Measurements from ENCODE around the gene LRRC59. TPM values are rescaled to one million over a fixed set of nuclear protein-coding genes. Genes with fewer than 3 reads are reported as not detected.

The LRRC59 gene
- total RNA-seq, 1 donor from 2014 or later: 56.8 TPM

DNA sequence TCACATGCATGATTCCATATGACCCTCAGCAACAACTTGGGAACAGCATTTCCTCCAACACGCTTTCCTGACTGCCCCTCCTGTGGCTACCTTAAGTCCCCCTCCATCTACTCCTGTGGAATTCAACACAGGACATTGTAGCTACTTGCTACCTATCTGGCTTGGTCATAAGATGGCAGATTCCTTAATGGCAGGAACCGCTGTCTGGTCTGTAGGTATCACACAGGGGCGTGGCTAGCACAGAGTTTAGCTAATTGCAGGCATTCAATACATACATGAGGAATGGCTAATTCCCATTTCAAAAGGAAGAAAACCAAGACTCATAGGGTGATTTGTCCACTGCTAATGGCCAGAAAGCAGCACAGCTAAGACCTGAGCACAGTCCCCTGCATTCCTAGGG lies 8.6 kb downstream of the LRRC59 start:
- no peak for DNase-seq (ENCODE audit: low spot score)

DNA sequence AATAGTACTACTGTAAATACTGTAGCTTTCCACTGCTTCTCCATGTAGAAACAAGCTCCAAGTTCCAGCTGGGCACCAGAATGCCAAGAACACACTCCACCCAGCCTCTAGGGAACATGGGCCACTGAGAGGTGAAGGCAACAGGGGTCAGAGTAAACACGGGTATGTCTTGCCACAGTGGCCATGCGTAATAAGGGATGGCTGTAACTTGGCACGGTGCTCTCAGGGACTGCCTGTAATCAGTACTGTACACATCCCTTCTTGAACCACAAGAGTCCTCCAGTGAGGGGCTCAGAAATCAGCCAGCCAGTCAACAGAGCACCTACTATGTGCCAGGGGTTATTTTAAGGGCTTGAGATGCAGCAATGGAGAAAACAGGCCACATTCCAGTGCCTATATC lies 10.8 kb downstream of the LRRC59 start:
- DNase-seq (ENCODE audit: low spot score): no peak

DNA sequence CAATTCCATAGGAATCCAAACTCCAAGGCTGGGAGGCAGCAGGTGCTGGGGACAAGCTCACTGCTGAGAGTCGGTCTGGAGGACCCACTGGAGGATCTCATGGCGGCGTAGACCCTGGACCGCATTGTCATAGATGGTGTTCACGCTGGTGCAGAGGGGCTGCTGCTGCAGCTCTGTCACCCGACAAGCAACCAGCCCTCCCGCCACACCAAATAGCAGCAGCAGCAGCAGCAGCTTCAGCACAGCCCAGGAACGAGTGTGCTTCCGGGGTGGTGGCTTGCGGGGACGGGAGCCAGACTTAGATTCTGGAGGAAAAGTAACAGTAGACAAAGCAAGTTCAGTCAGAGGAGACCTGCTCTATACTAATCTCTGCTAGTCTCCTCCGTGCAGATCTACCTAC lies 14.4 kb downstream of the LRRC59 start:
- DNase-seq (ENCODE audit: low spot score): no peak

DNA sequence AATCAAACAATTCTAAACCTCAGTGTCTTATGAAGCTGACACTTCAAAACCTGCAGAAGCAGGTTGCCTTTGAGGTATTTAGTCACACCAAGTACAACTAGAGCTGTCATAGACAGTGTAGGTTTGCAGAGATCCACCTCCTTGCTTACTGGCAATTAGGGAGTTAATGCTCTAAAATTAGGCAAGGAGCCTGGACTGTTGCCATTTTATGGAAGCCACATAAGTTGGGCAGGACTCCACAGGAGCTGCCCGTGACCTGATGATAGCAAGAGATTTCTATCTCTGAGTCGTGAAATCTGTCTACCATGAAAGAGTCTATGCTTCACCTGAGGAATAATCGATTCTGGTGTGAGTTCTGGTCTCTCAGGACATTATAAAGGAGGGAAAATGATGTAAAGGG lies 15.4 kb downstream of the LRRC59 start:
- DNase-seq (ENCODE audit: low spot score): no peak

DNA sequence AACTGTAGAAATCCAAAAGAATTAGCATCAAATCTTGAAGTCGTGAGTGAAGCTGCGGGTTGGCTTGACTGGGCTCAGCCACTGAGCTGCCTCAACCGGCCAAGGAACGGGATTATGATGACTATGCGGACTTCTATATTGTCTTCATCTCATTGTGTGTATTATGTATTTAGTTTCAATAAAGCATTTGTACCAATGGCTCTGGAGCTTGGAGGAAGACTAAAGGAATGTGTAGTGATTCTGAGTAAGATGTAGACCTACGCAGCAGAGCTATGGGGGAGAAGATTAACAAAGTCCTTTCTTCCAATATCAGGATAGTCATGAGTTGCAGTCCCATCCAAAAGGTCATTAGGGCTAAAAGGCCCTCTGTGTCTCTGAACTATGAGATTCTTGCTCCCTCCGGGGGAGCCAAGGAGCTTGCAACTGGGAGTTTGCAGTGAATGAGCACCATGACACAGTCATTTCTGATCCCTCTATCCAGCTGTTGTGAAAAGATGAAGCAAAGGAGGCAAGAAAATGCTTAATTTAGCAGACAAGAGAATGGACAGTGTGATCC lies 16.0 kb downstream of the LRRC59 start:
- DNase-seq (ENCODE audit: low spot score): no peak

DNA sequence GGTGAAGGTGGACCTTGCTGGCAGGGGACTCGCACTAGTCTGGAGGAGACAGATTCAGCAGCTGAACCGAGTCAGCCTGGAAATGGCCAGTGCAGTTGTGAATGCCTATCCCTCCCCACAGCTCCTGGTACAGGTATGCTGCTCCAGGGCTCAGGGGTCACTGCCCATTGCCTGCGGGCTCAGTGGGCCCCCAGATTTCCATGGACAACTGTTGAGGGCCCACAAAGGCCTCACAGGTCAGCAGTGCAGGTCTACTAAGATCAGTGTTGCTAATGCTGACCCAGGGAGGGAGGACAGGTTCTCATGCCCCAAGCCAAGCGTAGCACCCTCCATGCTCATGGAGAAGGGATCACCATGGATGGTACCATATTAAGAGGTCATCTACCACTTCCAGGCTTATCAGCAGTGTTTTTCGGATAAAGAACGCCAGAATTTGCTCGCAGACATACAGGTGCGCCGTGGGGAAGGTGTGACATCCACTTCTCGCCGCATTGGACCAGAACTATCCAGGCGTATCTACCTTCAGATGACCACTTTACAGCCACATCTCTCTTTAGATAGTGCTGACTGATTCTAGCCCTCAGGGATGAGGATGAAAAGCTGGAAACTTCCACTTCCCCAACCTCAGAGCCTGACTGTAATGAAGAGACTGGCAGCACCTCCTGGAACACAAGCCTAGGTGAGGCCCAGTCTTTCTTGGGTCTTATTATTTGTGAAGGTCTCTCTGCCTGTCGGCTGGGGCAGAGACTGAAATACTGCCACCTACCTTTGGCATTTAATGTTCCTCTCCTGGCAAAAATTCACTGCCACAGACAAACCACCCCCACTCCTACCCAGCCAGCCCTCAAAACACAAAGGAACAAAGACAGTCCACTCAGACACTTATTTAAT lies 16.7 kb downstream of the LRRC59 start:
- DNase-seq (ENCODE audit: low spot score): no peak

DNA sequence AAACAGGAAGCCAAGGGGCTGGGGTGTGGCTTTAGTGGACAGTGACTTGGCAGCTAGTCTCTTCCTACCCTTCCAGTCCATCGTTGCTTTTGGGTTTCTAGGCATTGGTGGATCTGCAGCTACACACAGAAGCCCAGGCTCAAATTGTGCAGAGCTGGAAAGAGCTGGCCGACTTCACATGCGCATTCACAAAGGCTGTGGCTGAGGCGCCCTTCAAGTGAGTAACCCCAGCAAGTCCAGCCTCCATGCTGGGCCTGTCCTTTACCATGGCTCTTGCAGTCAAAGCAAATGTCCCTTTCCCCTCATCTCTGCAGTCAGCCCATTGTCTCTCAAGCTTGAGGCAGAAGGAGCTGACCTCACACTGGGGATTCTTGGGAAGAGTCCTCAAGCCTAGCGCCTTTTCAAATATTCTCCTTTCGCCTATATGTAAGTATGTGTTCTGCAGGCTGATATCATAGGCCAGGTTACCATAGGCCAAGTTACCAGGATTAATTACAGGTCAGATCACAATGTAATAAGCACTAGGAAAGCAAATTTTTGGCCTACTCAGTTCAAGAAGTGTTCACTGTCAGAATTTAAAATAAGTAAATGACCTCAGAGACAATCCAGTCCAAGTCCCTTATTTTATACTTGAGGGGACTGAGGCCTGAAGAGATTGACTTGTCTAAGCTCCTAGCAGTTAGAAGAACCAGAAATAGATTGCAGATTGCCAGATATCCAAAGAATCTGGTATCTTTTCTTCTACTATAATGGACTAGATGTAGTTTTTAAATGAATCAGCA lies 17.8 kb downstream of the LRRC59 start:
- no peak for DNase-seq (ENCODE audit: low spot score)

DNA sequence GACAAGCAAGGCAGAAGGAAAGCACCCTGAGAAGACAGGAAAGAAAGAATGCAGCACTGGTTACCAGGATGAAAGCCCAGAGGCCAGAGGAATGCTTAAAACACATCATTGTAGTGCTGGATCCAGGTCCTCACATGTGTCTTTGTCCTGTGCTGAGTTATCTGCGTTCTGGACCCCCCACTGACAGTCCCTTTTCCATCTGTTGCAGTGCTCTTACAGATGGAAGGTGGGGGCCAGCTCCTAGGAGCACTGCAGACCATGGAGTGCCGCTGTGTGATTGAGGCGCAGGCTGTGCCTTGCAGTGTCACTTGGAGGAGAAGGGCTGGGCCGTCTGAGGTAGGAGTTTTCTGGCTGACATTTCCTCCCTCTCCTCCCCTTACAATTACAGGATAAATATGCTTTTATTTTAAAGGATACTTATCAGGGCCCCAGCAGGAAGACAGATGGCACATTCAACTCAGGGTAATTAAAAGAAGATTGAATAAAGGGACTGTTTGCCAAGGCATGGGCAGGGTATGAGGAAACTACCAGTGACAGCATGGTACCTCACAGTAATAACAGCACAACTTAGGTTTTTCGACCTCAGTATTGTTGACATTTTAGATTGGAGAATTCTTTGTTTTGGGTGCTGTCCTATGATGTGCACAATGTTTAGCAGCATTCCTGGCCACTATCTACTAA lies 21.3 kb downstream of the LRRC59 start:
- DNase-seq (ENCODE audit: low spot score): no peak

DNA sequence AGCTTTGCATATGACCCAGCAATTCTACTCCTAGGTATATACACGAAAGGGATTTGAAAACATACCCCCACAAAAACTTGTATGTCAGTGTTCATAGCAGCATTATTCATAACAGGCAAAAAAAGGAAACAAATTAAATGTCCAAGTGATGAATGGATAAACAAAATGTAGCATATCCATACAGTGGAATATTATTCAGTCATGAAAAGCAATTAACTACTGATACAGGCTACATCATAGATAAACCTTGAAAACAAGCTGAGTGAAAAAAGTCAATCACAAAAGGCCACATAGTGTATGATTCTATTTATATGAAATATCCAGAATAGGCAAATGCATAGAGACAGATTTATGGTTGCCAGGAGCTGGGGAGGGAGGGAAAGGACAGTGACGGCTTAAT lies 23.6 kb downstream of the LRRC59 start:
- DNase-seq (ENCODE audit: low spot score): no peak

DNA sequence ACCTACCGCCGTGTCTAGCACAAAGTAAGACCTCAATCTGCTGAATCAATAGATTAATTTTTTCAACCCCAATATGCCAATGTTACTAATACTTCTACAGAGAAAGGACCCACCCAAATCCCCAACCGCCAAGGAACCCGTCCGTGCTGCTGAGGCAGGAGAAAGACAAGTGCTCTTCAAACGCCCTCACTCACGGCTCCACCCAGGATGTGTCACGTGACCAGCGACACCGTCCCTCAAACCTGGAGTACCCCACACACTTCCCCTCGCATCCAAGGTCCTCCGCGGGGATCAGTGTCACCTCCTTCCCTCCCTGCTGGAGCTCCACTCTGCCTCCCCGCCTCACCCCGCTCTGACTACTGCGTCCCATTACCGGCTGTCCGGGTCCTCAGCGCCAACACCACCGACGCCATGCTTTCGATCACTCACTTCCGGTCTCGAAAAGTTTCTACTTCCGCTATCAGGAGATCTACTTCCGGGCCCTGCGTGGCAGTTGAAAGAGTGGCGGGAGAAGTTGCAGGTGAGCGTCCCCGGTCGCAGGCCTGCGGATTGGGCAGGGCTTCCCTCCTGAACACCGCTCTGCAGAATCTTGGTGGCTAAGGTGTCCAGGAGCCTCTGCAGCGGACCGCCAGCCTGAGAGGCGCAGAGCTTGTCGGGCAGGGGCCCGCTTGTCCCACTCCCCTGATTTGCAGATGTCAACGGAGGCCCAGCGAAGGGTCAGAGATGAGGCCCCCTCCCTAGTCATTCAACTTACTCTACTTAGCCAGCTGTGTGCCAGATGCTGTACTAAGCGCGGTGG lies 24.4 kb downstream of the LRRC59 start, which contains the start of the genes EME1 and MRPL27:
Gene EME1 (plus strand): TSS at position 472 of the 799 bp plus-strand sequence. CDS start 1,980 bp downstream, outside the sequence.
Gene MRPL27 (minus strand): TSS at position 427 of the 799 bp plus-strand sequence. CDS start 14 bp downstream, at position 413.
- peak; percentile 95 for DNase-seq (ENCODE audit: low spot score)

DNA sequence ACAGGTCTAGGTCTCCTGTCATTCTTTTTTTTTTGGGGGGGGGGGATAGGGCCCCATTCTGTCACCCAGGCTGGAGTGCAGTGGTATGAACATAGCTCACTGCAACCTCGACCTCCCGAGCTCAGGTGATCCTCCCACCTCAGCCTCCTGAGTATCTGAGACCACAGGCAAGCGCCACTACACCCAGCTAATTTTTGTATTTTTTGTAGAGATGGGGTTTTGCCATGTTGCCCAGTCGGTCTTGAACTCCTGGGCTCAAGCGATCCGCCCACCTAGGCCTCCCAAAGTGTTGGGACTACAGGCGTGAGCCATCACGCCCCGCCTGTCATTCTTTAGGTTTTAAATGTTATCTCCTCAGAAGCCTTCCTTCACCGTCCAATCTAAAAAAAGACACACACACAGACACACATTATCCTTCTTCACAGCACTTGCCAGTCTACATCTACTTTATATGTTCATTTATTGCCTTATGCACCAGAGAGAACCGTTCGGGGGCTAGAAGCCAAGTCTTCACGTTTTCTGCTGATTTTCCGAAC lies 25.0 kb downstream of the LRRC59 start:
- DNase-seq (ENCODE audit: low spot score): no peak

DNA sequence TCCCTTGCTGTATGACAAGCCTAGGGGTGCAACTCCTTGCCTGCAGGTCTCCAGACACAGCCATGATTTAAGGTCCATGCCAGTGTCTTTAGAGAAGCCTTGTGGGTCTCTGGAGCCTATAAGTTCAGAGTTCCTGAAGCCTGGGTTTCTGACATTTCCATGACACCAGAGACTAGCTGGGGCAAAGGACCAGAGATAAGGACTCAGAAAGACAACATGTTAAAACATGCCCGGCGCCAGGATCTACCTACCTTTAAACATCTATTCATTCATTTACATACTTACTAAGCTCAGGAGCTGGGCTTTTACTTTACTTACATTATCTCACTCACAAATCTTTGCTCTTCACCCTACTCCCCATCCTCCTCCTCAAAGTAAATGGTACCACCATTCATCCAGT lies 25.8 kb downstream of the LRRC59 start:
- DNase-seq (ENCODE audit: low spot score): no peak

DNA sequence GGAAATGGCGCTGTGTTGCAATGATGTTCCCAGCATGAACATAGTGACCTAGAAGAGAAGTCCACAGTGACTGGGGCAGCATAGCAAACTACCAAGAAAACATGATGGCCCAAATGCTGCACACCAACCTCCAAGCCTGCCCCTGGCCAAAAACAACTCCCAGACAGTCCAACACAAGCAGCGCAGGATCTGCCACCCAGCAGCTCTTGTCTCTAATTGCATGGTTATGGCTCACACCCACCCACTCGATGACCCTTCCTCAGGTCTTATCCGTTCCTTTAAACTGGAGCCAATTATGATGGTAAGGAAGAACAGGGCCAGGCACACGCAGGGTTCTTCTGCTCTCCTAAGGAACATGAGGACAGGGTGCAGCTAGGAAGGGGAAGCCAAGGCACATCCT lies 27.3 kb downstream of the LRRC59 start:
- no peak for DNase-seq (ENCODE audit: low spot score)

DNA sequence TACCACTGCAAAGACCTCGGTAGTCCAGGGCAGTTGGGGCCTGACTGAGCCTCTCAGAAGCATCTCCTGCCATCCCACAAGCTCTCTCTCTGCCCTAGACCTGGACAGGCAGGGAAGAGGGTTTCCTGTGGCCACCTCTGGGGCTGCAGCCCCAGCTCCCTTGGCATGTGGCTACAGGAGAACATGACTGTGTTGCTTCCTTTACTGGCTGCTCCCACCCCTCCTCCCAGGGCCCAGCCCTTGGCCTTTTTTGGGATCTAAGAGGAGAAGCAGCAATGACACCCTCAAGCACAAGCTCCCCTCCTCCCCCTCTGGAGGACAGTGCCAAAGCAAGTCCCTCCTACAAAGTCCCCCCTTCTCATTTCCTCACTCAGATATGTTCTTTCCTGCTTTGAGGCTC lies 29.9 kb downstream of the LRRC59 start:
- no peak for DNase-seq (ENCODE audit: low spot score)

DNA sequence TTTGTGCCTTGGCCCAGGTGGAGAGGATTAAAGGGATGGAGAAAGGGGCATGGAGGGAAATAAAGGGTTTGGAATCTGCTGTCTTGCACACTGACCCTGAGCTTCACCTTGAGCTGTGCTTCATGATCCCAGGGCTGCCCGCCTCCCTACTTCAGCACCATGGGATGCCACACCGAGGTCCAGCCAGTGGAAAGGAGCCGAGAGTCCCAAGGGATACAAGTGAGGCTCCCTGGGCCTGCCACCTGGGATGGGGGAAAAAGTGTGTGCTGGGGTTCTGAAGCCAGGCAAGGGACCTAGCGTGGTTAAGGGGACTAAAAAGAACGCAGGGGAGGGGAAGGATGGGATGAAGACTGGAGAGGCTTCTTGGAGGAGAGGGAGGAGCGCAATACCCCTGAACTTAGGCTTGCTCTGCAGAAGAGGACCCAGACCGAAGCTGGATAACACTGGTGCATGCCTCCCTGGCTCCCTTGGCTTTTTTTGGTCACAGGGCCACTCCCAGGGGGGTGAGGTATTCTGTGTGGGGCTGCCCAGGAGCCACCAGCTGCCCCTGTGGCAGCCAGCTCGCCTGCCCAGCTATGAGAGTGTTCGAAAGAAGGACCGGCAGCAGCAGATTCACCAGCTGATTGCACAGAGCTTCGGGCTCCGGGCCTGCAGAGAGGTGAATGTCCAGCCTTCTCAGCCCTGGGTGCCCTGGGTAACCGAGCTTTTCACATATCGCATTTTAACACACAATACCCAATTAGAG lies 31.5 kb downstream of the LRRC59 start:
- DNase-seq (ENCODE audit: low spot score): no peak

DNA sequence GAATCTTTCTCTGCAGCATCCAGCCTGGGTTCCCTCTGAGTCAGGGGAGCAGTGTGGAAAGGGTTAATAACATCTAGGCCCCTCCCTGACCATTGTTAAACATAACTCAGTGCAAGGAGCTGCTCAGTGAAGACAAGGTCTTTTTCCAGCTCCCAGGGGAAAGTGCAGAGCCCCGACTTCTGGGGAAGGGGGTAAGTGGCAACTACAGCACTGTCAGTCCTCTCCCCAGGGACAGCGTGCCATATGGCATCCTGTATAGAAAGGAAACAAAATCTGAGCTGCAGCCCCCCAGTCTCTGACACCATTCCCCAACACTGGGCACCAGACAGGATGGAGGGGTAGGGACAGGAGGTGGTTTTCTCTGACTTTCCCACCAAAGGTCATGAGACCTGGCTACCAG lies 32.2 kb downstream of the LRRC59 start:
- DNase-seq (ENCODE audit: low spot score): no peak

DNA sequence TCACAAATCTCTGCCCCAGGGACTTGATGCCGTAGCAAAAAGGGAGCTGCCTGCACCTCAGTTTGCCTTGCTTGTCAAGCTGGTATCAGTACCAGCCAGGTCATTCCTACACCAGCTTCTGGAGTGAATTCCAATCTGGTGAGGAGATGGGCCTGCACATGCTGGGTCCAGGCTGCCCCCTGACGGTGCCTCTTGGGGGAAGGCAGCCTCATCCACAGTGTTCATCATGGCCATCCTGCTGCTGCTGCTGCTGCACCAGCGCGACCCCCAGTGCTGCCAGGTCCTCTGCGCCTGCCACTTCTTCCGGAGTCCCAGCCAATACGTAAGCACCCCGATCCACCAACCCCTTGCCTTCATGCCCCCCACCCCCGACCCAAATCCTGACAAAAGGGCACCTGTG lies 32.6 kb downstream of the LRRC59 start:
- DNase-seq (ENCODE audit: low spot score): peak; percentile 77

DNA sequence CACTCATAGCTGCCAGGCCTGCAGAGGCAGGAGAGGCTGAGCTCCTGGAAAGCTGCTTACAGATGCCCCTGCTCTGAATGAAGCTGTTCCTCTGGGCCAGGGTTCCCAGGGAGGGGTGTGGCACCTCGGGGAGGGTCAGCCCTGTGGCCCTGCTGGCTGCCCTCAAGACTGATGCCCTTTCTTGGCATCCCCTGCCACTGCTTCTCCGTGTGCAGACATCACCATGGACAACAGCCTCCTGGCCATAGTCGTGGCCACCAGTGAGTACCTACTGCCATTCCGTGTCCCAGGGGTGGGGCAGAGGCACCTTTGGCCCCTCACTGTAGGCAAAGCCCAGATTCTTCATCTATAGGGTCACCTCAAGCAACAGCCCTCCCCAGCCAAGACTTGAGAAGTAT lies 33.3 kb downstream of the LRRC59 start:
- no peak for DNase-seq (ENCODE audit: low spot score)

DNA sequence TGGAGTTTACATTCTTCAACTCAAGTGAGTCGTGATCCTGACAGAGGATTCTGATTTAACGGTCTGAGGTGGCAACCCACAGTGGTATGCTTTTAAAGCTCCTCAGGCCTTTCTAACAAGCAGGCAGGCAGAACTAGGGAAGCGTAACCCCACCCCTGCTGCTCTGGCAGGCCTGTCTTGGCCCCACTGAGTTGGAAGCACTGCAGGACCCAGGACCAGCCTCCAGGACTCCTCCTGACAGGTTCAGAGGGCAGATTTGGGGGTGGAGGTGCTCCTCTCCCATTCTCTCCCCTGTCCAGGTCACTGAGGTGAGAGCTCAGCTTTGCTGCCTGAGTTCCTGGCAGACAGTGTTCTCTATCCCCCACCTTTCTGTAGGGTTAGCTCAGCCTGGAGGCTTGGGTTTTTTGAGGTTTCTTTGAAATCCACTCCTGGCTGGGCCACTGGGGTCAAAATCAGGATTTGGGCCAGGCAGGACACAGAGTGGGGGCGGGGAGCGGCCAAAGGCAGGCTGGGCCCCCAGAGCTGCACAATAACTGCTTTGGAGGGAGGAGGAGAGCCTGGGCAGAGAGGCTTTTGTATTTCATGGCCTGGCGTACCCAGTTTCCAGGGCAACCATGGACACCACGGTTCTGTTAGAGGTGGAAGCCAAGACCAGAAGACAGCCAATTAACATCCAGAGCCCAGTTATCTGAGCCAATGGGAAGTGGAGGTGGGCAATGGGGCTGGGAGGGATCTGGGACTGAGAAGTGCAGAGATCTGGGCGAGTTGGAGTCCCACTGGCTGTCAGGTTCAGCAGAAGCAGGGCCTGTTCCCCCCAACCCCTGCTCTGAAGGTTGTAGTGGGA lies 33.9 kb downstream of the LRRC59 start:
- peak; percentile 90 for DNase-seq (ENCODE audit: low spot score)
